GM18505 (cell line): ENCODE results near the gene MDH1B.

Source experiments
- ATAC-seq: cut with Tn5 transposase; IDR thresholded peaks from one replicate; pipeline ENCODE4 v1.9.1; 2021; ENCODE audit not compliant: unreplicated experiment
- POLR2A ChIP-seq: IDR thresholded peaks from 4 replicates; pipeline ENCODE4 v1.6.1; 2011; ENCODE audit warnings: borderline replicate concordance; ENCODE audit not compliant: insufficient read depth, insufficient read length; ENCODE audit errors: extremely low read depth

Gene MDH1B

GRCh38 chr2:206696910-206697309 lies 68.2 kb downstream of the MDH1B start:
- no peak for ATAC-seq
- no peak for TF ChIP-seq POLR2A

- ATAC-seq, result peak; percentile 68
- TF ChIP-seq POLR2A, result no peak
Measured at GRCh38 chr2:206693399-206694137, 71.6 kb downstream of the MDH1B start.

GRCh38 chr2:206692971-206693370 lies 72.2 kb downstream of the MDH1B start:
- no peak for TF ChIP-seq POLR2A
- no peak for ATAC-seq

DNA sequence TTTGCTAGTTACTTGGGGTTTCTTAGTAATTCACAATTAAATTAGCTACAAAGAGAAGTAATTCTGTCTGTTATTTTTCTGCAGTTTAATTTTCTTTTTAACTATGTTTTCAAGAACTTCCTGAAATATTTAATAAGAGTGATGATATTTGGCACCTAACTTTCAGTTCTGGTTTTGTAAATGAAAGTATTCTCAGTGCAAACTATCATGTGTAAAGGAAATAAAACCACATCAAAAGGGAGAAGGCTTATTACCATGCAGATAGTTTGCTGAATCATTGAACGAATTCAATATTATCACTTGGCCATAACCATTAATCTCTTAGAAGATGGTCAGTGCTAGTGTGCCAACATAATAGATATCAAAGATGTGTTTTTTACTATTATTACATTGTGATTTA lies 76.1 kb downstream of the MDH1B start:
- ATAC-seq, result no peak

DNA sequence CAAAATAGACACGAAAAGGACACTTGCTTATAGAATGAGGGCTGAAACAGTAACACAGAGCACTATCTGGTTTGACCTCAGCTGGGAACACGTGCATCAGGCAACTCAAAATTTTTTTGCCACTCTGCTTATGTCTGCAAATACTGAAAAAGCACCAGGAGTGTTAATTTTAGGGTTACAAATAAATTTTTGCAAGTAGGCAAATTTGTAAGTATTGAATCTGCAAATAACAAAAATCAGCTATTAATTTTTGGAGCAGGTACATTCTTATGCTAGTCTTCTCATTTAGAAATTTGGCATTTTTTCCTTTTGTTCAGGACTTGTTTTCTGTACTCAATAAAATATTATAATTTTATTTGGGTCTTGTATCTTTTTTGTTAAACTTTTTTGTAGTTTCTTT lies 76.7 kb downstream of the MDH1B start:
- ATAC-seq, result no peak
- TF ChIP-seq POLR2A, result no peak

More for the DNA sequence above, 76.1 kb downstream of the MDH1B start:
- no peak for TF ChIP-seq POLR2A
